CD4-positive, alpha-beta T cell treated with Interleukin-6 for 4 hours (primary cell): Measurements from ENCODE around the gene CTNND2.
"Not testable (repeated sequence)": the region's sequence is repeated elsewhere in the genome, so short reads cannot be mapped to it uniquely, and the experiment has no call there.

Experiments used
- DNase-seq: peaks from one replicate; pipeline ENCODE4 v3.0.0-alpha.2; 2020; ENCODE audit warnings: mixed read lengths

The CTNND2 gene

DNA sequence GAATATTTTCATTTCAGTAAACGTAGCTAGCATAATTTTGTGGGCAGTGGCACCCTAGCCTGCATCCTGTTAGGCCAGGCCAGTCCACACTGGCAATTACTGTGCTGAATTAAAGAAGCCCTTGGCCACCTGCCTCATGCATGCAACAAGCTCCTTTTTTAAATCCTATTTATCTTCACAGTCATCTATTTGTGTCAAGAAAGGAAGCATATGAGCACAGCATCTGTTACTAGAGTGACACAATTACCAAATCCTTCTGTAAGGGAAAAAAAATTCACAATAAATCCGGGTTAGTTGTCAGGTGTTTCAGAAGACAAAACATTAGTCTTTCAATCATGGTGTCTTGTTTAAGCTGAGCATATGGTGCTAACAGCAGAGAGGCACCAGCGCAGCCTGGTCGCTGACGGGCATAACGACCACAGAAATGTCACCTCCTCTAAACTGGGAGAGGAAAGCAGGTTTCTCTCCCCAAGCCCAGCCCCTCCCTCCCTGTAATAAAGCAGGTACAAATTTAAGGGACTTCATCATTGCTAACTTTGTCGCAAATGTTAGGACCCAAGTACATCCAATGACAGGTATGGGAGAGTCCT lies 520.6 kb downstream of the CTNND2 start:
- DNase-seq = no peak

DNA sequence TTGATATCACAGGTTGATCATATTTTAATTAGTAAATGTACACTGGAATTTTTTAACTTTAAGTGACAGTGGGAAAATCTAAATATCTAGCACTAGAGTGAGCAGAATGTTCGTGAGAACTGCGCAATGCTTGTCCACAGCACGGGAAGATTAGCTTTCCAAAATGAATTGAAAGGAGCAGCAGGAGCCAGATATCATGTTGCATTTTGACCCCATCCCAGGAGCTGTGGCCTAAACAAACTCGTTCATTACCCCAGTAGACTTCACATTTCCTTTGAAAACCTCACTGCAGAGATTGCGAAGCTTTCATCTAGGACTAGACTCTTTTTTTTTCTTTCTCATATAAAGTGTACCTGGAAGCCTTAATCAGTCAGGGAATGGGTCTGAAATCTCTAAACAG lies 525.8 kb downstream of the CTNND2 start:
- DNase-seq = no peak

DNA sequence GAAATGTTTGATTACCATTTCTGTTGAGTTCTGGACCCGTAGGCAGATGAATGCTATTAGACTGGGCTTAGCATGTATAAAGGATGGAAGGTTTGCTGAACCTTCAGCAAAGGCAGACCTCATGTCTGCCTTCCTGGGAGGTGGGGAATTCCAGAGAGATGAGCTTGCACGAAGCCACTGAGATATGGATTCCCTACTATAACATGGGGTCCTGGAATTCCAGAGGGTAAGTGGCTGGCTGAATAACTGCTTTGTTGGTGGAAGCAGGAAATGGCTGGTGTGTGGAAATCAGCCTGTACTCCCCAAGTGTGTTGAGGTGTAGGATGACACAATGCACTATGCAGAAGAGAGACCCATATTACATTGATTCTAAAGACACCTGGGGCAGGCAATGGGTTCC lies 526.4 kb downstream of the CTNND2 start:
- no peak for DNase-seq

DNA sequence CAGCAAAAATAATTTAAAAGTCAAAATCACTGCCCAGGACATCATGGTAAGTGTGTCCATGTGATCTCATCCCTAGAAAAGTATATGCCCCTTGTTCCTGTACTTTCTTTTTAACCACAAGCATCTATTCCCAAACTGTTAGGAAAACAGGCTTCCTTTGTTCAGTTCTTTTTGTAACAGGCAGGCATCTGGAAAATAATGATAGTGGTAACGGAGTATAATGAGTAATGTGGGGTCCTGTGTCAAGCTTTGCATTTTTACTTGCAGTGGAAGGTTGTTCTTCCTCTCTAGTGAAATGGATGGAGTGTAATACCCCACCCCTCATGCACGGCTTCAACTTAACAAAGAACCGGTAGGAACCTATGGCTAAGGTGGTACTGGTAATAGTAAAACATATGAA lies 532.1 kb downstream of the CTNND2 start:
- DNase-seq = no peak

DNA sequence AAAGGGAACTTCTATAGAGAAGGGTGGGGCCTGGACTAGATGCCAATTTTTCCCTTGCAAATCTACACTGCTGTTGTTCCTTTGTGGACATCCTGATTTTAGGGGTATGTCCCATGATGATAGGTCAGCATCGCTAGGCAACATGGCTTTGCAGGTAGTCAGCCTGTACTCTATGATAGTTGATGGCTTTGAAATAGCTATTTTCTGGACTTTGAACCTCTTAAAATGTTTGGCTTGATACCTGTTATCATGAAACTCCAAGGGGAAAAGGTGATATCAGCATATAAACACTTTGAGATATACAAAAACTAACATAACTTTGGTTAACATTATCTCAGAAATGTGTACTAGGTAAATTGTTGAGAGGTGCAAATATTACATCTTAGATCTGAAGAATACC lies 533.2 kb downstream of the CTNND2 start:
- no peak for DNase-seq

DNA sequence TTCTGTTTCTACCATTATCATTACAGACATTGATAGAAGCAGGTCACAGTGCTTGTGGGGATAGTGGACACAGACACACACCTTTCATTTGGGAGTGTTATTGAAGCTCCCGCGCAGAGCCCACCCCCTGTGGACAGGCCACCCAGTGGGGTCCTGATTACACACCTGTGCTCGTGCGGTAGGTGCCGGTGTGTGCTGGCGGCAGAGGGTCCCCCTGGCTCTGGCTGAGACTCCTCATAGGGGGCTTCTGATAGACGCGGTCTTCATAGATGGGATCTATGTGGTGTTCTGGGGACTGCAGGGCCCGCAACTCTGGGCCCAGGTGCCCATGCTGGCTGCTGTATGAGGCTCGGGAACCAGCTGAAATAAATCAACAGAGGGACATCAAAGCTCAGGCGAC lies 539.7 kb downstream of the CTNND2 start:
- no peak for DNase-seq

DNA sequence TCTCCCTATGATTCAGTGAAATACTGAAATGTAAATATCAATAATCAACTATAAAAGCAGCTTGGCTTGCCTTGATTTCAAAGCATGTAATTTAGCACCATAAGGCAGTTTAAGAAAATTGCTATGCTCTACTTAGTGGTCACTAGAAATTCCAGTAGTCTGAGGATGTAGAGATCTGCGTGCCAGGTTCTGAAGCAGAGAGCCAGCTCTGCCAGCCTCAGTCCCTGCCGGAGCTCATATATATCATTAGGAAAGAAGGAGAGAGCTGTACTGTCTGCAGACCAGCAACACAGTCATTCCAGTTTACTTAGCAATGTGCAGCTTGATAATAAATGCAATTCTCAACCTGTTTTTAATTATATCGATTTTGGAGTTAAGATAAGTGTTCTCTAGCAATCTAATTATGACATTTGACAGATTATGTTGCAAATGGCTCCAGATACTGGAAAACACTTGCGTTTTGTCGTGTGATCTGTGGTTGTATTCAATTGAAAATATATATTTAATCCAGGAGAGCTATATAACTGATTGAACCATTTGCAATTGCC lies 540.5 kb downstream of the CTNND2 start:
- DNase-seq = no peak

DNA sequence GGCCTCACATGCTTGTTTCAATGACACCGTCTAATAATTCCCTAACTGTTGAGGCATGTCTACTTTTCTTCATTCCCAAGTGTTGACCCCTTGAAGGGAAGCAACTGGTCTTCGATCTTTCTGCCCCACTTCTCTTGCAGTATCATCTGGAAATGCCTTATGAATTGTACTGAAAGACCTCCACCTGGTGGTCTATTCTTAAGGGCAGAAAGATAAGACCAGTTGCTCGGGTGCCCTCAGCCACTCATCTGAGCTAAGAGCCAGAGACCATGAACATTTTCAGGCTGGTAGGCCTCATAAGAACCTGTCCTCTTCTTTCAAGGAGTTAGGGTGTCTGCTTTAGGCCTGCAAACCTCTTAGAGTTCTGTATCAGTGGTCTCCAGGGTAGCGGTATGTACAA lies 542.5 kb downstream of the CTNND2 start:
- DNase-seq = no peak

DNA sequence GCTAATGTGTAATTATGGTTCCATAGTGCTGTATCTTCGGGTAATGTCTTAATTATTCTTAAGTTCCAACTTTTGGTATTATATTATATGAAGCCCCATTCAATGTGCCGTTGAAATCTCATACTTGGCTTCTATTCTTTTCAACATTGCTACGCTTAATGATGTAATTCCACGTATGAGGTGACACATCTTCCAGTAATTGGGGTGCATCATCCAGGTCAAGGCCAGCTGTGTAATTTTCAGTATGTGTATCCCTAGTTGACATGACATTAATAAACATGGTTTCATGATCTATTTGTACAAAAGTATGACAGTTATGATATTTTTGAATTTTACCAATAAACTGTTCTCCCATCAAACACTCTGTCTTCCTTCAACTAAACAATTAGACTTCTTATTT lies 546.3 kb downstream of the CTNND2 start:
- no peak for DNase-seq

DNA sequence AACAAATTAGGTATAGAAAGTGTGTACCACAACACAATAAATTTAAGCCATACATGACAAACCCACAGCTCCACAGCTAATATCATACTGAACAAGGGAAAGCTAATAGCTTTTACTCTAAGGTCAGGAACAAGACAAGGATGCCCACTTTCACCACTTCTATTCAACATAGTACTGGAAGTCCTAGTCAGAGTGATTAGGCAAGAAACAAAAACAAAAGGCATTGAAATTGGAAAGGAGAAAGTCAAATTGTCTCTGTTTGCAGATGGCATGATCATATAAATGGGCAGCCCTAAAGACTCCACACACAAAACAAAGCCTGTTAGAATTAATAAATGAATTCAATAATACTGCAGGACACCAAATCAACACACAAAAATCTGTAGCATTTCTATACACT lies 548.8 kb downstream of the CTNND2 start:
- no peak for DNase-seq

DNA sequence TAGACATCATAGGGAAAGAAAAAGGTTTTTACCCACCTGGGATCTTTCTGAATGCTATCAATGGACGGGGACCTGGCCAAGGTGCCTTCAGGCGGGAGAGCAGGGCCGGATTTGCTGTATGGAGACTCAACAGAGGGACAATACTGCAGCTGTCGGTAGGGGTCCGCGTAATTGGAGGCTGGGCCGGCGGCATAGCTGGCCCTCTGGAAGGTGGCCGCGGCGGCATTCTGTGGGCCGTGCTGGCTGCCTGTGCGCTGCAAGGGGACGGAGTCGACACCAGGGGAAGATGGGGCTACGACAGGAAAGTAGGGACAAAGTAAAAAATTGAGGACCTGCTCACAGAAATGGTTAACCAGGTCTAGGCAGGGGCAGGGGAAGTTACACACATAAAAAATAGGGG lies 557.9 kb downstream of the CTNND2 start:
- no peak for DNase-seq

DNA sequence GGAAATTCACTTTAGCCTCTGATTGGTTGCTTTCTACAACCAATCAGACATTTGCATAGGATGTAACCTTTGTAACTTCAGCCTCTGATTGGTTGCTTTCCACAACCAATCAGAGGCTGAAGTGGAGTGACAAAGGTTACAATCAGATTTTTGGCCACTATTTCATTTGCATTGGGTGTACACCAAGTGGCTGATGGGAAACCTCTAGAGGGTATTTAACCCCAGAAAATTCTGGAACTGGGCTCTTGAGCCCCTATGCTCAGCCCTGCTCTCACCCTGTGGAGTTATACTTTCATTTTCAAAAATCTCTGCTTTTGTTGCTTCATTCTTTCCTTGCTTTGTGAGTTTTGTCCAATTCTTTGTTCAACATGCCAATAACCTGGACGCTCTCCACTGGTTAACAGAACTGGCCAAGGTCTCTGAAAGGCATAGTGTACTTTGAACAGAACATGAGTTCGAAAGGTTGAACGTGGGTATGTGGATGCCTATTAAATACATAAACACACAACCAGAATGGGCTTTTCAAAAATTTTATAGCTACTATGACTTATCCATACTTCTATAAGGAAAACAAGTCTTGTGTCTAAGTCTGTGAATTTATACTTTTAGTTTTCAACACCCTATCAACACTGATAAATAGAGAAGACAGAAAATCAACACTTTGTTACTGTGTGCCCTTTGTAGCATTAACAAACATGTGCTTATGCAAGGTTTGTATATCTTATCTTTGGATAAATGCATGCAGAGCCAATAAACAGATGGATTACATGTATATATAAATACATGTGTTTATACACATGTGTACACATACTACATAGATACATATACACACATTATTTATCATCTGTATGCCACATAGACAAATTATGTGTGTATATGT lies 568.1 kb downstream of the CTNND2 start:
- no peak for DNase-seq

DNA sequence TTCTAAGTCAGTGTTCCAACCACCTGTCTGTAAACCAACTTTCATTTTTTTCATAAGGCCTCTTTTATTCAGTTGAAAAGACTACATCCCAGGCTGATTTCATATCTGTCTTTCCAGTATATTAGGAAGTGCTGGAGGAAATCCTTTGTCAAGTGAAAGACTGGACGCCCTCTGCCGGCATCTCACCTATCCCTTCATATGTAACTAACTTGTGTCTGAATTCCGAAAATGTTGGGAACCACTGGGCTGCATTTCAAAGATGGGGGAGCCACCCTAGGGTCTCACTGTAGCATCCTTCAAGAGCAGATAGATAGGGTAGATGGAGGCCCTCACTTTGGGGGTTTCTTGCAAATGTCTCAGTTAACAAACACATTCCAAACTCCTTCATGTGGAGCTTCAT lies 569.8 kb downstream of the CTNND2 start:
- no peak for DNase-seq

DNA sequence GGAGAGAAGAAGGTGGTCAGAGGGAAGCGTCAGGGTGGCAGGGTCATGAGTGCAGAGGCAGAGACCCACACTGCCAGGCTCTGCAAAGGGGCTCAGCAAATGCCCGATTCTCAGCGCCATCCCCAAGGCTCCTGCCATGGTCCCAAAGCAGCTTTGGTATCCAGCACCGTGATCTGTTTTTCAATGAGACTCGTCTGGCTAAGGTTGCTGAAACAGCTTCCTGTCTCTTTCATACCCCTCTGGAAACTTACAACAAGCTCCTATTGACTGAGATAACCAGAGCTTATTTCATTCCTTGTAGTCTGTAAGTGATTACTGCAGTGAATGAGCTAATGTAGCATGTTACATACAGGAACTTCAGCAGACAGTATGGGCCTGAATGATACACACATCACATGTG lies 574.6 kb downstream of the CTNND2 start:
- DNase-seq = no peak

DNA sequence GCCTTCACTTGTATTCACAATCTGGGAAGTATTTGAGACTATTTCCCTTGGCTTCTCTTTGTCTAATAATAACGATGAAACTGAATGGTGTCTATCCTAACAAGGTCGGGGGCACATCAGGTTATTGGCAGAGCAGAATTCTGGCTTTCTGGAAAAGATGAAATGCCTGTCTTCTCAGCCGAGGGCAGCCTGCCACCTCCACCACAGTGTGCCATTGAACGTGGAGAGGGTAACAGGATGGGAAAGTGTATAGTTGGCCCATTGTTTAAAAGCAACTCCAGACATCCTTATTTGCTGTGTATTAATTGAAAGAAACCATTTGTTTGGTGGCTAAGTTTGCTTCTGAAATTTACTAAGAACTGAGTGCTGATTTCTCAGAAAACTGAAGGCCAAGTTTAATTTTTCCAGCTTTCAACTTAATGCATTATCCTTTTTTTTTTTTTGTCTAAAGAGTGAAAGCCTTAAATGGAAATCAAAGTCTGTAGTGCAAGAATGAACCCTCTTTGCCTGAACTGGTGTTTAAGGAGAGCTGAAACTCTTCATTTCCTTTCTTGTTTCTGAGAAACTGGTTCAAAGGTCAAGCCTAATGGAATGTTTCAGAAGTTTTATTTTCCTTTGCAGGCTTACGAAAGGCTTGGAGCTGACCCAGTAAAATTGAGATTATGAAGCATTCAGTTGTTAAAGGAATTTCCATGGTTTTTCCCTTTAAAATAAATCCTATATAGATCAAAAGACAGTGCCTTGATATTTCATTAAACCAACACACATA lies 579.5 kb downstream of the CTNND2 start:
- DNase-seq = no peak

DNA sequence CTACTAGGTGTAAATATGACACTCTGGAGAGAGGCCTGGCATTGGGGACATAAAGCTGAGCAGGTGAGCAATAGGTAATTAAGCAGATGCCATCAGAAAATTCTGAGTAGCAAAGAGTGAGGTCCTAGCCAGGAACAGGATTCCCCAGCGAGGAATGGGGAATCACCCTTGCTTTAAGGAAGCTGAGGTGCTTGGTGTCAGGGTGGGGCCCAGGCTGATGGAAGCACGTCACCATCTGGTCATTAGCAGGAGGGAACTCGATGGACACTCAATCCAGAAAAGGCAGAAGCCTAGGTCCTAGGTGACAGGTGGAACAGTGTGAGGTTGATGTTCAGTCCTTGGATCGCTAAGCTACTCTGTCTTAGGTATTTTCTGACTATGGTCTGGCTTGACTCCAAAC lies 580.5 kb downstream of the CTNND2 start:
- DNase-seq = no peak

DNA sequence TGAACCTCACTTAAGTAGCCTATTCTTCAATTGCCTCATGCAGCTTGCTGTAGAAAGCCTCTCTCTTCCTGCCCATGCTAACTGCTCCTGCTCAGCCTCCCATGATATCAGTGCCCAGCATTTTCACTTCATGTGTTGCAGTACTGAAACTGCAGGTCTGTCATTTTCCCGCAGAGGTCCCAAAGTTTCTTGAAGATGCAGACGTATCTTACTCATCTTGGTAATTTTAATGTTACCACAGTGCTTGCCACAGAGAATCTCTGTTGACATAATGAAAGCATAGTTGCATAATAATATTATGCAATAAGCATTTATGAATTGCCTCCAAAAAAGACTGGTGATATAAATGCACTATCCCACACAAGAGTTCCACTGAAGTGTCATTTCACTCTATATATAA lies 582.1 kb downstream of the CTNND2 start:
- no peak for DNase-seq

DNA sequence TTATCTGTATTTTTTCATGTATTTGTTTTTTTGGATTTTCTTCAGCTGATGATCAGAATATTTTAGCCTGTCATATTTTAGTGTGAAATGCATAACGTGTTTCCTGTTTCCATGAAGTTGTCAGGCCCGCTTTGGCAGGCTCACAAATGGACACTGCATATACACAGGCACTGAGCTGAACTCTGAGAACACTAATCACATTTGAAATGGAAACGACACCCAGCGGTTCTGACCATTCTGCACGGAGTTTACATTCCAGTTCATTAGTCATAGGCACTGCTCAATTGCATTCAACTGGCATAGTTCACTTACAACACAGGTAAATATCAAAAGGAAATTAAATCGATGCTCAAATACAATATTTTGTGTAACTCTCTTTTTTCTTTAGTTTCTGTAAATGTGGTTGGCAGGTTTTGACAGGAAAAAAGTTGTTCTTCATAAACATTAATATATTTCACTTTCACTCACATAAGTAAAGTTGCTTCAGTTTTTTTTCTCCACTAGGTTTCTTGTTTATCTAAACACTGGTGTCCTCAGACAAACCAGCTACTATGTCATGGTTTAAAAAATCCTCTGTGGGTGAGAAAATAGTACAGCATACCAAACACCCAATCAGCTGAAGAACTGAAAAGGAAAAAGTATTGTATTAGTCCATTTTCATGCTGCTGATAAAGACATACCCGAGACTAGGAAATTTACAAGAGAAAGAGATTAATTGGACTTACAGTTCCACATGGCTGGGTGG lies 584.2 kb downstream of the CTNND2 start:
- DNase-seq = no peak

DNA sequence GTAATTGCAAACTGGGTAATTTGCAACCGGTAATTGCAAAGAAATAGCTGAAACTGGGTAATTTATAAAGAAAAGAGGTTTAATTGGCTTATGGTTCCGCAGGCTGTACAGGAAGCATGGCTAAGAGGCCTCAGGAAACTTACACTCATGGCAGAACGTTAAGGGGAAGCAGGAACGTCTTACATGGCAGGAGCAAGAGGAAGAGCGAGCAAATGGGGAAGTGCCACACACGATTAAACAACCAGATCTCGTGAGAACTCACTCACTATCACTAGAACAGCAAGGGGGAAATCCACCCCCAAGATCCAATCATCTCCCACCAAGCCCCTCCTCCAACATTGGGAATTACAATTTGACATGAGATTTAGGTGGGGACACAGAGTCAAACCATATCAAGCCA lies 590.6 kb downstream of the CTNND2 start:
- not testable (repeated sequence) for DNase-seq

DNA sequence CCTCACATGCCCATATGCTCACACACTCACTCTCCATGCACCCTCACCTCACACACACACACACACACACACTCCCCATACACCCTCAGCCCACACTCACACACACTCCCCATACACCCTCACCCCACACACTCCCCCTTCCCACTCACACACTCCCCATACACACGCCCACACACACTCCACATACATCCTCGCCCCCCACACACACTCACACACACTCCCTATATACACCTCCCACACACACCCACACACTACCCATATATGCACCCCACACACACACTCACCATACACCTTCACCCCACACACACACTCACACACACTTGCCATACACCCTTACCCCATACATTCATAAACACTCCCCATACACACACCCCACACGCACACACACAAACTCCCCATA lies 592.5 kb downstream of the CTNND2 start:
- no peak for DNase-seq

DNA sequence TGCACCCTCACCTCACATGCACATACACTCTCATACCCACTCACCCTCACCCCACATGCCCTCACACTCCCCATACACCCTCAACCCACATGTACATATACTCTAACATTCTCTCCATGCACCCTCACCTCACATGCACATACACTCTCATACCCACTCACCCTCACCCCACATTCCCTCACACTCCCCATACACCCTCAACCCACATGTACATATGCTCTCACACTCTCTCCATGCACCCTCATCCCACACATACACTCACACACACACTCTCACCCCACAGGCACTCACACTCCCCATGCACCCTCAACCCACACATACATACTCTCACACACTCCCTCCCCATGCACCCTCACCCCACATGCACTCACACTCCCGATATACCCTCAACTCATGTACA lies 593.0 kb downstream of the CTNND2 start:
- DNase-seq = no peak

DNA sequence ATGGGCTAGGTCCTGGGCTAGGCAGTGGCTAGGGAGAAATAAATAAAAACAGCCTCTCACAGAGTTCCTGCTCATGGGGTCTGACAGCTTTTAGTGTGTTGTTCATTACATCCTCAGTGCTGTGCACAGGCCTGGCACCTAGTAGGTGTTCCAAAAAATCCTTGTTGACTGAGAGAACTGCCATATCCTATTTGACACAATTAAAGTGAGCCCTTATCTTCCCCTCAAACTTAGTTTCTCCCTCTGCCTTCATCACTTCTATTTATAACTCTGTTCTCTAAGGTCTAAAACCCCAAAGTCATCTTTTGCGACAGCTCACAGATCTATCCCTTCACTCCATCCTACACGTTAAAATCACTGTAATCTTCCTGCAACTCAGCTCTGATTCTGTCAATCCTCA lies 594.1 kb downstream of the CTNND2 start:
- no peak for DNase-seq

DNA sequence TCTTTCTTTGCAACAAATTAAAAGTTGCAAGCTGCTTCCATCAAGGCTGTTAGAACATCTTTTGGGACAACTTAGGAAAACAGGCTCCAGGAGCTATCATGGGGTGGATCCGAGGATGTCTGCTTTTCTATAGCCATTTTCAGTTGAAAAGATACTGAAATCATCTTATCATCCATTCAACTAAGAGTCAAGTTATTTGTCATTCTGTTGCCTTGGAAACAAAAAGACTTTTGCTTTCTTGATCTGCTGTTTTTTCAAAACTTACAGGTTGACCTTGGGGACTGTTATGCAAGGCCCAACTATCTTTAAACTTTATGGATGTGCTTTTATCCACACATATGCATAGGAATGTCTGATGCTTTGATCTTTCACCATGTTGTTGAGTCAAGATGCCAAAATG lies 597.9 kb downstream of the CTNND2 start:
- DNase-seq = no peak
